K562 (cell line): ENCODE measurements around the gene MID2. TPM values are rescaled to one million over a fixed set of nuclear protein-coding genes. Genes with fewer than 3 reads are reported as not detected.

ENCODE experiments used
- ARID3A ChIP-seq: IDR thresholded peaks from 2 replicates; pipeline ENCODE4 v1.6.1; 2012; ENCODE audit warnings: low read depth, low read length, improper control_type of control experiment, borderline replicate concordance
- BRD4 ChIP-seq: fragments of 200-600 bp; sonication (generic); IDR thresholded peaks from 2 replicates; pipeline ENCODE4 v1.6.1; 2017; ENCODE audit warnings: inconsistent platforms
- CGGBP1 ChIP-seq: fragments of 250-450 bp; sonication (Bioruptor Pico); IDR thresholded peaks from 2 replicates; pipeline ENCODE4 v1.9.0; 2021; ENCODE audit warnings: mild to moderate bottlenecking
- GATA2 ChIP-seq: sonication (generic); formaldehyde crosslinking; IDR thresholded peaks from 2 replicates; pipeline ENCODE4 v1.4.0; 2020; ENCODE audit warnings: mild to moderate bottlenecking, missing genetic modification reagents
- HOMEZ ChIP-seq: fragments of 250-450 bp; sonication (Bioruptor Pico); IDR thresholded peaks from 2 replicates; pipeline ENCODE4 v1.4.0; 2020; ENCODE audit warnings: mild to moderate bottlenecking, moderate library complexity
- MITF ChIP-seq: IDR thresholded peaks from 2 replicates; pipeline ENCODE4 v1.6.1; 2014; ENCODE audit warnings: antibody characterized with exemption
- ZC3H8 ChIP-seq: fragments of 450-650 bp; IDR thresholded peaks from 2 replicates; pipeline ENCODE4 v1.6.1; 2017
- ZNF699 ChIP-seq: fragments of 250-450 bp; sonication (Bioruptor Pico); IDR thresholded peaks from 2 replicates; pipeline ENCODE4 v1.8.0; 2021; ENCODE audit warnings: mild to moderate bottlenecking, moderate library complexity; ENCODE audit not compliant: insufficient replicate concordance
- polyA plus RNA-seq, 8 experiments: library from polyadenylated mRNA; depleted of rRNA in 4 of 8; stranded (reverse) in 5 of 8; unstranded in 3 of 8; fragments of >200 nt; fragmentation: Nextera tagmentation in 2 of 8; fragmentation: Illumina TruSeq in 1 of 8; extraction: Ambion mirVana in 2 of 8; extraction: Trizol in 1 of 8; gene quantifications; 2 replicates each; pipeline versions ENCODE4 v1.2.1 to v1.2.3, GENCODE V29; 2011 to 2014; ENCODE audit warnings: inconsistent platforms in 1 of 8, missing spikeins in 1 of 8
- total RNA-seq, 7 experiments: library from RNA; depleted of rRNA in 6 of 7; stranded (reverse); fragments of >200 nt in 6 of 7; fragmentation: Illumina TruSeq in 2 of 7; extraction: Trizol in 2 of 7; gene quantifications; 2 replicates each; pipeline versions ENCODE4 v1.2.1 to v1.2.3, GENCODE V29; 2011 to 2021; ENCODE audit warnings: low replicate concordance in 1 of 7
- TF ChIP-seq, protein P1 (sequence below): sonication (generic); formaldehyde crosslinking; IDR thresholded peaks from 2 replicates; pipeline ENCODE4 v1.8.0; 2022; ENCODE audit warnings: missing genetic modification reagents, mild to moderate bottlenecking, borderline replicate concordance

The MID2 gene
- total and polyA plus RNA-seq, 9 of the 15 experiments (the other 6 are each of a cell fraction or from before 2014, with no cell fraction given), result 0.07 TPM; not detected in 8

DNA sequence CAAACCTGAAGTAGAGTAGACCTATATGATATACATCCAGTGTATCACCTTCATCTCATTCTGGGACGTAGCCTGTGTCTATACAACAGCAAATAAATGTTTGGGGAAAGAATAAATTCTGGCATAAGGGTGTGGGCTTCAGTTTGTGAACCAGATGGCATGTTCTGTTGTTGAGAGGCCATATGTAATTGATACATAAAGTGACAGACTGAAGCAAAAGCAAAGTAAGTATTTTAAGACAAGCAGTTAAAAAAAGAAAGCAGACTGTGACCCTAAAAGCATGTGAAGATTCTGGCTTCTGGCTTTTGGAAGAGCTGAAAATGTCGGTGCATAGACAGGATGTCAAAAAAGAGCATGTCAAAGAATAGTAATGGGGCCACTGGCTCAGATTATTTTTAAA lies 22.9 kb downstream of the MID2 start (continued):
- TF ChIP-seq MITF, result no peak
- TF ChIP-seq, protein P1, sequence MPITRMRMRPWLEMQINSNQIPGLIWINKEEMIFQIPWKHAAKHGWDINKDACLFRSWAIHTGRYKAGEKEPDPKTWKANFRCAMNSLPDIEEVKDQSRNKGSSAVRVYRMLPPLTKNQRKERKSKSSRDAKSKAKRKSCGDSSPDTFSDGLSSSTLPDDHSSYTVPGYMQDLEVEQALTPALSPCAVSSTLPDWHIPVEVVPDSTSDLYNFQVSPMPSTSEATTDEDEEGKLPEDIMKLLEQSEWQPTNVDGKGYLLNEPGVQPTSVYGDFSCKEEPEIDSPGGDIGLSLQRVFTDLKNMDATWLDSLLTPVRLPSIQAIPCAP (CRISPR knock-in tag), result no peak
- TF ChIP-seq ZC3H8, result no peak
- TF ChIP-seq GATA2 (CRISPR knock-in tag), result no peak
- no peak for TF ChIP-seq BRD4
- TF ChIP-seq CGGBP1 (CRISPR knock-in tag), result no peak
- TF ChIP-seq HOMEZ (CRISPR knock-in tag), result no peak
- TF ChIP-seq ZNF699 (CRISPR knock-in tag), result no peak
- no peak for TF ChIP-seq ARID3A
